Lower lobe of right lung (tissue), 2 donors: ENCODE data around the gene MALRD1. TPM values are rescaled to one million over a fixed set of nuclear protein-coding genes. Genes with fewer than 3 reads are reported as not detected.

Source experiments
- ATAC-seq, 2 donors: fragments of 200-7000 bp; cut with Tn5 transposase; one replicate each; pipeline ENCODE4 v1.9.1; 2020 to 2022; ENCODE audit warnings: mild to moderate bottlenecking in 2 of 2, moderate library complexity in 2 of 2
- DNase-seq: peaks from one replicate; pipeline ENCODE4 v3.0.0-alpha.2; 2020
- H3K27ac ChIP-seq: fragments of 200-600 bp; one replicate; pipeline ENCODE4 v1.8.0; 2022
- H3K27me3 ChIP-seq: fragments of 200-600 bp; one replicate; pipeline ENCODE4 v1.8.0; 2022; ENCODE audit warnings: low read depth
- H3K36me3 ChIP-seq: fragments of 200-600 bp; one replicate; pipeline ENCODE4 v1.8.0; 2022; ENCODE audit warnings: mild to moderate bottlenecking
- H3K4me1 ChIP-seq: fragments of 200-600 bp; one replicate; pipeline ENCODE4 v1.8.0; 2022
- H3K4me3 ChIP-seq: fragments of 200-600 bp; one replicate; pipeline ENCODE4 v1.8.0; 2022; ENCODE audit warnings: mild to moderate bottlenecking
- H3K9me3 ChIP-seq: fragments of 200-600 bp; one replicate; pipeline ENCODE4 v1.8.0; 2022
- intact Hi-C: fragments of 100-400 bp; cut with DNase I; formaldehyde crosslinking; loops from one replicate; pipeline ENCODE4 v1.11.0; 2022
- total RNA-seq: library from RNA; stranded (reverse); fragmentation: NEBNext Ultra II Directional; extraction: Animal tissue kit (Norgen Biotek cat#: 25700); gene quantifications from one replicate; pipeline ENCODE4 v1.2.1, GENCODE V29; 2021
- TF ChIP-seq, protein P1 (sequence below): fragments of 200-600 bp; IDR thresholded peaks from one replicate; pipeline ENCODE4 v1.8.0; 2022; ENCODE audit warnings: antibody characterized with exemption, mild to moderate bottlenecking
- donor health status: DM: no; HTN: yes; CAD: no; lungs with severe emphysema.

MALRD1 gene
- total RNA-seq, 1 donor from 2014 or later: 6.0 TPM

DNA sequence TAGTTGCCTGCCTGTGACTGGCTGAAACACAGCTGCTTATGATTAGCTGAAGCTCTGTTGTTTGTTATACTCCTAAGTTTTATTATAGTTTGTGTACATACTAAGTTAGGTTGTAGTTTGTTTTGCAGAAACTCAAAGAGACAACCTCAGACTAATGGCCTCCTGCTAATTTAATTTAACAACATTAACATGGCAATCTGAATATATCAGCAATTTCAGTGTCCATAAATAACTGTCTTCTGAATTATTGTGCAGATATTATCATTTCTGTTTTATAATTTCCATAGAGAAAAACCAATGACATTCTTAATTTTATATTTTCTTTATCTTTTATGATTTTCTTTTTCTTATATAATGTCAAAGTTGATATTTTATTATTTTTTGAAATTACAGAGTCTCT is 469.5 kb downstream of the MALRD1 start:
- H3K36me3 ChIP-seq: no peaks in the 10 kb centered on the region
- no peak for DNase-seq
- H3K4me1 ChIP-seq: no peaks in the 10 kb centered on the region
- TF ChIP-seq, protein P1, sequence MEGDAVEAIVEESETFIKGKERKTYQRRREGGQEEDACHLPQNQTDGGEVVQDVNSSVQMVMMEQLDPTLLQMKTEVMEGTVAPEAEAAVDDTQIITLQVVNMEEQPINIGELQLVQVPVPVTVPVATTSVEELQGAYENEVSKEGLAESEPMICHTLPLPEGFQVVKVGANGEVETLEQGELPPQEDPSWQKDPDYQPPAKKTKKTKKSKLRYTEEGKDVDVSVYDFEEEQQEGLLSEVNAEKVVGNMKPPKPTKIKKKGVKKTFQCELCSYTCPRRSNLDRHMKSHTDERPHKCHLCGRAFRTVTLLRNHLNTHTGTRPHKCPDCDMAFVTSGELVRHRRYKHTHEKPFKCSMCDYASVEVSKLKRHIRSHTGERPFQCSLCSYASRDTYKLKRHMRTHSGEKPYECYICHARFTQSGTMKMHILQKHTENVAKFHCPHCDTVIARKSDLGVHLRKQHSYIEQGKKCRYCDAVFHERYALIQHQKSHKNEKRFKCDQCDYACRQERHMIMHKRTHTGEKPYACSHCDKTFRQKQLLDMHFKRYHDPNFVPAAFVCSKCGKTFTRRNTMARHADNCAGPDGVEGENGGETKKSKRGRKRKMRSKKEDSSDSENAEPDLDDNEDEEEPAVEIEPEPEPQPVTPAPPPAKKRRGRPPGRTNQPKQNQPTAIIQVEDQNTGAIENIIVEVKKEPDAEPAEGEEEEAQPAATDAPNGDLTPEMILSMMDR: no peak
- no peaks in the 10 kb centered on the region for H3K27me3 ChIP-seq
- peaks cover 3% of the 10 kb centered on the region for H3K9me3 ChIP-seq
- ATAC-seq: no peak
- H3K27ac ChIP-seq: no peak overlapping the region
- intact Hi-C loops: no loop called here
- H3K4me3 ChIP-seq: no peak overlapping the region

- ATAC-seq: no peak
- intact Hi-C loops: no loop called here
- Histone ChIP-seq H3K9me3 (peaks cover 3% of the 10 kb centered on the region), H3K27ac (no peak overlapping the region), H3K4me1 (no peaks in the 10 kb centered on the region), H3K27me3 (no peaks in the 10 kb centered on the region), H3K4me3 (no peak overlapping the region), H3K36me3 (no peaks in the 10 kb centered on the region)
- TF ChIP-seq, protein P1: no peak
- no peak for DNase-seq
Measured at GRCh38 chr10:19518632-19519031, 470.0 kb downstream of the MALRD1 start.

- Histone ChIP-seq H3K27me3 (no peaks in the 10 kb centered on the region), H3K27ac (no peak overlapping the region), H3K4me3 (no peak overlapping the region), H3K36me3 (no peaks in the 10 kb centered on the region), H3K4me1 (no peaks in the 10 kb centered on the region), H3K9me3 (no peaks in the 10 kb centered on the region)
- intact Hi-C loops: no loop called here
- TF ChIP-seq, protein P1: no peak
- ATAC-seq (no peak), DNase-seq (no peak)
Measured at GRCh38 chr10:19531324-19531723, 482.7 kb downstream of the MALRD1 start.

DNA sequence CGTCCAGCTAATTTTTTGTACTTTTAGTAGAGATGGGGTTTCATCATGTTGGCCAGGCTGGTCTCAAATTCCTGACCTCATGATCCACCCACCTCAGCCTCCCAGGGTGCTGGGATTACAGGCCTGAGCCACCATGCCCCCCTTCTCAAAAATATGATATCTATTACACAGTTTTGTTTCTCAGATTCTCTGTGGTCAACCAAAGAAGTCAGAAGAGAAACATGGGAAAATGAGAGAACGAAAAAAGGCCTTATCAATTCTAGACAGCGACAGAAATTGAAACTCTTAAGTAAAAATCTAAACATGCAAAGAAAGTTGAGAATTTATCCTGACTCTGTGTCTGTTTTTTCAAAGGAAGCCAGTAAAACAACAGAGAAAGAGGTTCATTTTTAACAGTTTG is 483.8 kb downstream of the MALRD1 start:
- Histone ChIP-seq H3K4me1 (no peaks in the 10 kb centered on the region), H3K36me3 (no peaks in the 10 kb centered on the region), H3K27ac (no peak overlapping the region), H3K27me3 (no peaks in the 10 kb centered on the region), H3K4me3 (no peak overlapping the region), H3K9me3 (no peaks in the 10 kb centered on the region)
- TF ChIP-seq, protein P1: no peak
- DNase-seq (no peak), ATAC-seq (no peak)
- intact Hi-C loops: no loop called here

DNA sequence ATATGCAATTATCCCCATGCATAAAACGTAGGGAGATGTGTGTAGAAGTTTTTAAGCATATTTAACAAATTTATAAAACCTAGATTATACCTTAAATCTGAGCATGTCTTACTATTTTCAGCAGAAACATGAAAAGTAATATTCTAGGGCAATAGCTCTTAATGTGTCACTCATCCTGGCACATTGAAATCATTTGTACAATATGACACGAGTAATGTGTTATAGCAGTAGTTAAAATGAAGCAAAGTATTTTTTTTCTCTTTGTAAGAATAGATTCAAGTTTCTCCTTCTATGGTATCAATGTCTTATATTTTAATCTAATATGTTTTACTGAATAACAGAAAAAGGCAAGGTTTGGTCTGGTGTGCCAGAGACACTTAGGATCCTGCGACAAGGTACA is 492.7 kb downstream of the MALRD1 start:
- Histone ChIP-seq H3K4me1 (no peaks in the 10 kb centered on the region), H3K27me3 (no peaks in the 10 kb centered on the region), H3K9me3 (no peaks in the 10 kb centered on the region), H3K27ac (no peak overlapping the region), H3K36me3 (no peaks in the 10 kb centered on the region), H3K4me3 (no peak overlapping the region)
- TF ChIP-seq, protein P1: no peak
- ATAC-seq: no peak
- no peak for DNase-seq
- intact Hi-C loops: no loop called here

DNA sequence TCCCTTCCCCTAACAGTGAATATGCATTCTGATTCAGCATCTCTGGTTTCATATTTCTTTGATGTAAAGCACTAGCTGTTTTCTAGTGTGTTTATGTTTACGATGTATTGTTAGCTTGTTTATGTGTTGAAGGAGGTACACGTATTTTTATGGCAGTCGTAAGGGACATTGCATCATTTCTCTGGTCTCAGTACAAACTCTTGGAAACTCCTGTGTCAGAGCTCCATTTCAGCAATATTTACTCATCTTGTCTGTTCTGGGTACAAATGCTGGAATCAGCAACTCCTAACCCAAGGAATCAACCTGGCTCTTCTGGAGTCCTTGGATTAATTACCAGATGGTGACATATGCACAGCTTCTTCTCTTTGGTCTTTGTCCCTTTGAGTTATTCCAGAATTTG is 497.6 kb downstream of the MALRD1 start:
- DNase-seq: no peak

More for the DNA sequence above, 497.6 kb downstream of the MALRD1 start:
- Histone ChIP-seq H3K27me3 (no peaks in the 10 kb centered on the region), H3K27ac (no peak overlapping the region), H3K4me3 (no peak overlapping the region), H3K4me1 (no peaks in the 10 kb centered on the region), H3K9me3 (peaks cover 3% of the 10 kb centered on the region), H3K36me3 (no peaks in the 10 kb centered on the region)
- TF ChIP-seq, protein P1: no peak
- intact Hi-C loops: no loop called here
- no peak for ATAC-seq
